T follicular helper cell (primary cell): ENCODE measurements around the gene ZDHHC18.
"Not testable (repeated sequence)": the region's sequence is repeated elsewhere in the genome, so short reads cannot be mapped to it uniquely, and the experiment has no call there.

Source experiments
- DNase-seq: peaks from one replicate; pipeline ENCODE4 v3.0.0-alpha.2; 2020; ENCODE audit warnings: low read depth

ZDHHC18 gene

GRCh38 chr1:26791148-26791547, 35.3 kb upstream of the ZDHHC18 start:
- no peak for DNase-seq

- DNase-seq: no peak
These were observed 34.9 kb upstream of the ZDHHC18 start for GRCh38 chr1:26791626-26792025.

DNA sequence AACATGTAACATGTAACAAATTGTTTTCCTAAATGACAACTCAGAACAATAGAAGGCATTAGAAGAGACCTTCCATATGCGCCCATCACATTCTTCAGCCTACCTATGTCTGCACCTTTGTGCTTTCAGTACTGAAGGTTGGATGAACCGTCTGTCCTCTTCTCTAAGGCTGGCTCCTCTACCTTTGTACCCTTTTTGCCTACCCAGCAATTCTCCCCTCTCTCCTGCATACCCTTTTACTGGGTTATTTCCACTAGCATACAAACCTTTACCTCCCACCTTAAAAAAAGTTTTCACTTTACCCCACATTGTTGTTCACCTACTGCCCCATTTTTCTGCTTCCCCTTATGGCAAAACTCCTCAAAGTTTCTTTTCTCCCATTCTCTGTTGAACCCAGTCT, 33.6 kb upstream of the ZDHHC18 start:
- DNase-seq: no peak

- DNase-seq: no peak
These were observed 32.1 kb upstream of the ZDHHC18 start for GRCh38 chr1:26794391-26794790.

DNA sequence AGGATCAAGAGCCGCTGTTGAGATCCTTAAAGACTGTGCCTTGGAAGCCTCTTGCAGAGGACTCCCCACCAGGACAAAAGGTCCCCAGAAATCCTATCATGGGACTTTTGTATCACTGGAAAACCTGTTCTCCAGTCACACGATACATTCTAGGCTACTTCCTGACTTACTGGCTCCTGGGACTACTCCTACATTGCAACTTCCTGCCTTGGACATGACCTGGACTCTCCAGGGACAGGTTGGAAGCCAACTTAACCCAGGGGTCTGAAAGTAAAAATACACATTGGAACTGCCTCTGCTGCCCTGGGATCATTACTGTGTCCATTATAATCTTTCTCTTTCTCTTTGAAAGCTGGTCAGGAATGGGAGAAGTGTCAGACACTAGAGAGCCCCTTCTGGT, 28.9 kb upstream of the ZDHHC18 start:
- DNase-seq: no peak

DNA sequence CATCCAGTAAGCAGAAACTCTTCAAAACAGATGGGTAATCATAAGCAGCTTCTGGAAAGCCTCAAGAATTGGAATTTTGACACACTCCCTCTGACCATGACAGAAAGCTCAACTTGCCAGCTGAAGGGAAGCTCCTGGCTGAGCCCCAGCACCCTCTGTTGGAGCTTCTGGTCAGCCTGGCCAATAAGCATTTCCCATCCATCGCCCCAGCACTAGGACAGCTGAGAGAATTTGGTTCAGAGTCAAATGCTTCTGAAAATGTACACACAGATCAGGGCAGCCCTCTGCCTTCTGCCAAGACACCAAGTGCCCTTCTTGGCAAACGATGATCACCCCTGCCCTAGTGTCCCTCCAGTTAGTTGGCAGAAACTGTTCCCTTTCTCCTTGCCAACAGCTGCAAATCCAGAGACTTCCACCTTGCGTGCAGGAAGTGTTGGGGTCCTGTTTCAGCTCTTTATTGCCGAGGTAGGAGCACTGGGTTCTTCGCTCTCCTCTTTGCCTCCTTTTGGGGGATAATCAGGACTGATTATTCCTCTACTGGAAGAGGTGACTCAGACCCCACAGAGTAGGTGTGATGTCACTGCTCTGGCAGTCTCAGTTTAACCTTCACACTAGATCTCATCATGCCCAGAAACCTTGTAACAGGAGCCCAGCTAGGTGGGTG, 26.9 kb upstream of the ZDHHC18 start:
- no peak for DNase-seq

- not testable (repeated sequence) for DNase-seq
These were observed 22.6 kb upstream of the ZDHHC18 start for GRCh38 chr1:26803932-26804331.

DNA sequence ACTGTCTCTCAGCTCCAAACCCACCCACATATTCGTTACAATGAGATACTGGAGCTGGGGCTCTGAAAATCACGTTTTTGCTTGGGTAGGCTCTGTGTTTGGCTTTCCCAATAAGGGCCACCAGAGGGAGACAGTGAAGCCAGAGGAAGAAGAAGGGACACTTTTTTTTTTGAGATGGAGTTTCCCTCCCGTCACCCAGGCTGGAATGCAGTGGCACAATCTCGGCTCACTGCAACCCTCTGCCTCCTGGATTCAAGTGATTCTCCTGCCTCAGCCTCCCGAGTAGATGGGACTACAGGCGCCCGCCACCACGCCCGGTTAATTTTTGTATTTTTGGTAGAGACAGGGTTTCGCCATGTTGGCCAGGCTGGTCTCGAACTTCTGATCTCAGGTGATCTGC, 16.4 kb upstream of the ZDHHC18 start:
- DNase-seq: peak; percentile 68

DNA sequence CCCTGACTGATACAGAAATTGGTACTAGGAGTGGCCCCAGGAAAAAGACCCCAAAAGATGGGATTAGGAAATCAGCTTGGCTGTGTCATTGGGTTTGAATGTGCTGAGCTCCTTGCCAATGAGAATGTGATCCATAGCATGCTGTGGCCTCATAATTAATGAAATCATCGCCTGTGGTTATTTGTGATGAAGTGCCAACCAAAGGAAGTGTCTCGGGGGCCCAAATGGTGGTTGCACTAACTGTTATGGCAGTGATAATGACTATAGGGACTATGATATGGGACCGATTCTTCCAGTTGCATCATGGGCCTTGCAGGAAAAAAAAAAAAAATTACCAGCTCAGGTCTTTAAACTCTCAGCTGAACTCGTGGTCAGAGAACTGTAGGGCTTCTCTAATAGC, 15.4 kb upstream of the ZDHHC18 start:
- DNase-seq: no peak

- no peak for DNase-seq
These were observed 14.8 kb upstream of the ZDHHC18 start for GRCh38 chr1:26811708-26812107.

DNA sequence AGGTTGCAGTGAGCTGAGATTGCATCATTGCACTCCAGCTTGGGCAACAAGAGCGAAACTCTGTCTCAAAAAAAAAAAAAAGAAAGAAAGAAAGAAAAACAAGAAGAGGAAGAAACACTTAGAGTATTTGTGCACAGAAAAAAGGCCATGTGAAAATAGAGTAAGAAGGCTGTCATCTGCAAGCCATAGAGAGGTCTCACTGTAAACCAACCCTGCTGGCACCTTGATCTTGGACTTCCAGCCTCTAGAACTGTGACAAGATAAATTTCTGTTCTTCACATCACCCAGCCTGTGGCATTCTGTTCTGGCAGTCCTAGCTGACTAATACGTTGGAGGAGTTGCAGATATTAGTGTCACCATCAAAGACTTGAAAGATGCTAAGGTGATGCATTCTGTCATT, 12.1 kb upstream of the ZDHHC18 start:
- DNase-seq: no peak

DNA sequence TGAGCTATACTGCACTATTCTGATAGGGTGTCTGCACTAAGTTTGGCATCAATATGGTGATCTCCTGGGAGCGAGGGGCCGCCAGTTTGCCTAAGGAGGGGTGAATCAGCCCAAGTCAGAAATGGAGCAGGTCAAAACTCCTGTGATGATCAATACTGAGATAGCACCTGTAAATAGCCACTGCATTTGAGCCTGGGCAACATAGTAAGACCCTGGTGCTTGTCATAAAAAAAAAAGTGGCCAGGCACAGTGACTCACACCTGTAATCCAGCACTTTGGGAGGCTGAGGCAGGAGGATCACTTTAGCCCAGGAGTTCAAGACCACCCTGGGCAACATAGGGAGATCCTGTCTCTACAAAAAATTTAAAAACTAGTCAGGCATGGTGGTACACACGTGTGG, 11.6 kb upstream of the ZDHHC18 start:
- DNase-seq: no peak

DNA sequence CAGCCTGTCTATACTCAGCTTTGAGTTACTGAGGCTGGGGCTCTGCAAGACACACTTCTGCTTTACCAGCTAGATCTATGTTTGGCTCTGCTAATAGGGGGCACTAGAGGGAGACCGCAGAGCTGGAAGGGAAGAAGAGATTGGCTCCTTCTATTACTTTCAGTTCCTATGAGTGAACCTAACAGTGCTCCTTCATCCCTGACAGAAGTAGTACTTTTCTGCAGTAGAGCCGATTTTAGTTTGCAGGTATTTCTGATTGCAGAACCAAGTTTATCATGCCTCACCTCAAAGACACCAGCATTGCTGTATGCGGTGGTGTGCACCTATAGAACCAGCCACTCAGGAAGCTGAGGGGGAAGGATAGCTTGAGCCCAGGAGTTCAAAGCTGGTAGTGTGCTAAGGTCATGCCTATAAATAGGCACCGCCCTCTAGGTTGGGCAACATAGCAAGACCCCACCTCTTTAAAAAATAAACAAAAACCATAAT, 5.7 kb upstream of the ZDHHC18 start:
- DNase-seq: no peak

GRCh38 chr1:26822737-26823395, 3.6 kb upstream of the ZDHHC18 start:
- DNase-seq: no peak

DNA sequence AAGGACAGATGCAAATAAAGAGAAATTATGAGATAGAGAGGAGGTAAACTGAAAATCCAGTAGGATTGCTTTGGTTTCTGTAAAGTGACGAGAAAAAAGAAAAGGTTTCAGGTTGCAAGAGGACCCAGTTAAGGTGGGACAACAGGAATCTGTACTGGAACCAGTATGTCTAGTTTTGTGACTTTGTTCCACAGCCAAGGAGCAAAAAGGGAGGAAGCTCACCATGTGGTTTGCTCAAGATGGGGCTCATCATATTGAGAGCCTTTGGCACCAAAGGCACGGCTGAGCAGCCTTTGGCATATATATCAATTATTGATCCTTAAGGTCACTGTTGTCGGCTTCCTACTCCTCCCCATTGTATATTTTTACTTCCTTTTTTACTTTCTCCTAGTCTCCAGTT, 1.8 kb upstream of the ZDHHC18 start:
- no peak for DNase-seq

GRCh38 chr1:26827106-26827604, 667 bp downstream of the ZDHHC18 start:
- DNase-seq: no peak

- DNase-seq: no peak
These were observed 1.2 kb downstream of the ZDHHC18 start for GRCh38 chr1:26827663-26828062.

- no peak for DNase-seq
These were observed 2.0 kb downstream of the ZDHHC18 start for GRCh38 chr1:26828411-26828991.

- no peak for DNase-seq
These were observed 2.9 kb downstream of the ZDHHC18 start for GRCh38 chr1:26829184-26829911.

DNA sequence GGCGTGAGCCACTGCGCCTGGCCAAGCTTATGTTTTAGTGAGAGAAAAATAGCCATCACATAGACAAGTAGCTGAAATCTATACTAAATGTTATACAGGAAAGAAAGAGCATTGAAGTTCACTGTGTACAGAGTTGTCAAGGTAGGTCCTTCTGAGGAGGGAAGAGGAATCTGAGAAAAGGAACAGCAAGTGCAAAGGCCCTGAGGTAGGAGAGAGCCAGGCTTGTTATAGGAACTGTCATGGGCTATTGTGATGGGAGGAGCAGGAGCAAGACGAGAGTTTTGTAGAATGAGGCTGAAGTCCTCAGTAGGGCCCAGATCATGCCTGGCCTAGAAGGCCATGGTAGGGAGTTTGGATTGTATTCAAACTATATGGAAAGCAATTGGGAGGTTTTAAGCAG, 4.6 kb downstream of the ZDHHC18 start:
- no peak for DNase-seq

GRCh38 chr1:26831546-26832248, 5.2 kb downstream of the ZDHHC18 start:
- DNase-seq: no peak
